Measurements from ENCODE around the gene PRR15. TPM values are rescaled to one million over a fixed set of nuclear protein-coding genes. Genes with fewer than 3 reads are reported as not detected.

The PRR15 gene
- total and polyA plus RNA-seq, 2 of the 4 experiments (the other 2 are of a cell fraction) = not detected

DNA sequence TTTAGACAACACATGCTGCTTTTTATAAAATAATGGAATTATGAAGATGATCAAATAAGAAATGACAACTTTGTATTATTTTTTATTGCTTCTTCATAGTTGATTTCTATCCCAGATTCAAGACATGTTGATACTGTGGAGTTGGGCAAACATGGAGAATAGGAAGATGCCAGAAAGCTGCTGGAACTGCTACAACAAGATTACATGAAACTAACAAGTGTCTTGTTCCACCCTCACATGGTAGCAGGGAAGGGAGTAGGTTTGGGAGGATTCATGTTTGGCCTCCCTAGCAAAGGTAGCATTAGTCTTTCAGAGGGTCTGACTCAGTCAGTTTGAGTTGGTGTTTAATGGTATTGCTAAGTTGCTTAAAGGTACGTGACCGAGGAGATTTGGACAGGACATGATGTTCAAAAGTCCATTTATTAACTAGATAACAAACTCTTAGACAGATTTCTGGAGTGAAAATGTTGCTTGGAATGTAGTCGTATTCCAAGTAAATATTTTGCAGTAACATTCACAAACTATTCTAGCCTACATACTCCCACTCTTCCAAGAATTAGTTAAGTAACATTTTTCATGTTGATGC lies 33.1 kb downstream of the PRR15 start:
- Histone ChIP-seq H2BK5ac (ENCODE audit: low read depth, low read length, poor library complexity, severe bottlenecking) (no peak overlapping the region), H3K27me3 (ENCODE audit: control insufficient read depth, insufficient read depth, low read length) (no peaks in the 10 kb centered on the region), H3K23ac (ENCODE audit: low read depth, low read length) (no peak overlapping the region), H3K4me1 (ENCODE audit: control insufficient read depth, insufficient read depth, low read length) (no peaks in the 10 kb centered on the region), H3K9me3 (ENCODE audit: control insufficient read depth, insufficient read depth, low read length) (no peaks in the 10 kb centered on the region), H4K20me1 (ENCODE audit: insufficient read depth, low read length) (no peaks in the 10 kb centered on the region), H3K18ac (ENCODE audit: low read depth, low read length) (no peak overlapping the region), H3K27ac (ENCODE audit: insufficient read depth, low read length) (no peak overlapping the region), H3K14ac (replicated peaks; ENCODE audit: low read depth, low read length) (no peak overlapping the region), H3K9me1 (ENCODE audit: insufficient read depth, low read length) (no peaks in the 10 kb centered on the region), H3K56ac (ENCODE audit: extremely low read depth, insufficient read depth, low read length) (no peak overlapping the region), H3K4me3 (ENCODE audit: insufficient read depth, low read depth, low read length) (no peak overlapping the region), H3K36me3 (ENCODE audit: control insufficient read depth, insufficient read depth, low read length) (no peaks in the 10 kb centered on the region), H2AK5ac (ENCODE audit: low read depth, low read length) (no peak overlapping the region), H2BK120ac (ENCODE audit: low read depth, low read length) (no peak overlapping the region), H4K8ac (ENCODE audit: low read depth in 2 of 2, low read length in 2 of 2) (no peak overlapping the region), H2BK15ac (ENCODE audit: low read depth, low read length) (no peak overlapping the region), H3K79me1 (ENCODE audit: low read depth in 1 of 2, low read length in 2 of 2) (no peaks in the 10 kb centered on the region), H2BK20ac (ENCODE audit: low read depth, low read length) (no peak overlapping the region), H4K91ac (ENCODE audit: insufficient read depth, low read depth, low read length) (no peak overlapping the region), H2AK9ac (replicated peaks; ENCODE audit: low read depth, low read length, poor library complexity) (no peak overlapping the region), H3K4me2 (ENCODE audit: low read depth, low read length) (no peak overlapping the region), H4K5ac (ENCODE audit: low read depth, low read length) (no peak overlapping the region), H2AFZ (replicated peaks; ENCODE audit: low read length, poor library complexity) (no peak overlapping the region), H3K4ac (ENCODE audit: low read depth, low read length) (no peak overlapping the region), H3K9ac (ENCODE audit: low read depth, low read length) (no peak overlapping the region)
- dilution Hi-C loops (cut with HindIII; ENCODE audit: low sequenced_read_pairs, unreplicated experiment) = no loop called here
- CTCF ChIA-PET = no interaction called here
- in situ Hi-C loops (cut with MboI; ENCODE audit: low sequenced_read_pairs) = no loop called here
- POLR2A ChIA-PET (ENCODE audit: unreplicated experiment) = no interaction called here
- no peak for DNase-seq
- TF ChIP-seq RFX5 (IDR thresholded peaks at IDR 0.05; ENCODE audit: low read depth, low read length) = no peak
- TF ChIP-seq RCOR1 (IDR thresholded peaks at IDR 0.05; ENCODE audit: insufficient replicate concordance, low read length) = no peak
- no CpG with 5 or more reads among the region's 3 CpGs for WGBS, 2 experiments (ENCODE audit: extremely low coverage in 2 of 2, insufficient read length in 1 of 2)
- ATAC-seq (ENCODE audit: low read depth) = no peak
- intact Hi-C loops (cut with micrococcal nuclease) = no loop called here
- BruUV-seq (replicated peaks) = no TSS peak
